WTC11 (cell line): ENCODE measurements around the gene FOXP1. TPM values are rescaled to one million over a fixed set of nuclear protein-coding genes. Genes with fewer than 3 reads are reported as not detected.

Experiments used
- ATAC-seq: fragments of 200-7000 bp; cut with Tn5 transposase; 2 replicates; pipeline ENCODE4 v1.10.0; 2021; ENCODE audit warnings: mild to moderate bottlenecking, moderate library complexity
- CTCF ChIA-PET: fragments of 300-600 bp; sonication (Branson Sonifier 250); formaldehyde crosslinking; loops from one replicate; lab custom pipeline; 2021; ENCODE audit warnings: antibody characterized with exemption; lab: Charles Lee
- POLR2A ChIA-PET: fragments of 350-600 bp; sonication (Branson Sonifier 250); formaldehyde crosslinking; loops from one replicate; lab custom pipeline; 2021; ENCODE audit warnings: antibody characterized with exemption; lab: Charles Lee
- DNase-seq: peaks from one replicate; pipeline ENCODE4 v3.0.0; 2021; ENCODE audit warnings: low spot score
- H3K27ac Mint-ChIP-seq: 2 replicates; pipeline ENCODE4 v1.8.0; 2021; ENCODE audit warnings: mixed read lengths
- H3K27me3 Mint-ChIP-seq: 2 replicates; pipeline ENCODE4 v1.8.0; 2021; ENCODE audit warnings: low read depth, mild to moderate bottlenecking, moderate library complexity, mixed read lengths
- H3K36me3 Mint-ChIP-seq: 2 replicates; pipeline ENCODE4 v1.8.0; 2021; ENCODE audit warnings: mixed read lengths
- H3K4me1 Mint-ChIP-seq: 2 replicates; pipeline ENCODE4 v1.8.0; 2022; ENCODE audit warnings: mixed read lengths
- H3K4me3 Mint-ChIP-seq: 2 replicates; pipeline ENCODE4 v1.8.0; 2021; ENCODE audit warnings: mild to moderate bottlenecking, moderate library complexity, mixed read lengths
- H3K9me3 Mint-ChIP-seq: 2 replicates; pipeline ENCODE4 v1.8.0; 2021; ENCODE audit warnings: mixed read lengths
- CREM ChIP-seq: sonication (generic); formaldehyde crosslinking; IDR thresholded peaks from 2 replicates; pipeline ENCODE4 v1.8.1; 2022; ENCODE audit warnings: mild to moderate bottlenecking, missing genetic modification reagents, moderate library complexity
- JUN ChIP-seq: sonication (generic); formaldehyde crosslinking; IDR thresholded peaks from 2 replicates; pipeline ENCODE4 v1.8.0; 2023; ENCODE audit warnings: mild to moderate bottlenecking, missing genetic modification reagents
- MYBL2 ChIP-seq: sonication (generic); formaldehyde crosslinking; IDR thresholded peaks from 2 replicates; pipeline ENCODE4 v1.8.1; 2023; ENCODE audit warnings: mild to moderate bottlenecking, moderate library complexity, missing genetic modification reagents
- NFE2L1 ChIP-seq: sonication (generic); formaldehyde crosslinking; IDR thresholded peaks from 2 replicates; pipeline ENCODE4 v1.8.1; 2023; ENCODE audit warnings: missing genetic modification reagents
- NFYB ChIP-seq: sonication (generic); formaldehyde crosslinking; conservative IDR thresholded peaks from 2 replicates; pipeline ENCODE4 v1.8.0; 2022; ENCODE audit warnings: low read depth, missing genetic modification reagents
- NR3C1 ChIP-seq: sonication (generic); formaldehyde crosslinking; conservative IDR thresholded peaks from 2 replicates; pipeline ENCODE4 v1.8.1; 2023; ENCODE audit warnings: low read depth, mild to moderate bottlenecking, missing genetic modification reagents
- PRRX2 ChIP-seq: fragments of 250-450 bp; sonication (Bioruptor Pico); IDR thresholded peaks from 2 replicates; pipeline ENCODE4 v1.8.0; 2021; ENCODE audit warnings: mild to moderate bottlenecking
- SP1 ChIP-seq: sonication (generic); formaldehyde crosslinking; conservative IDR thresholded peaks from 2 replicates; pipeline ENCODE4 v1.8.1; 2022; ENCODE audit warnings: missing genetic modification reagents
- TEAD1 ChIP-seq: sonication (generic); formaldehyde crosslinking; IDR thresholded peaks from 2 replicates; pipeline ENCODE4 v1.8.0; 2022; ENCODE audit warnings: mild to moderate bottlenecking, missing genetic modification reagents
- TEAD4 ChIP-seq: sonication (generic); formaldehyde crosslinking; IDR thresholded peaks from 2 replicates; pipeline ENCODE4 v1.8.0; 2022; ENCODE audit warnings: mild to moderate bottlenecking, missing genetic modification reagents
- TP53 ChIP-seq: sonication (generic); formaldehyde crosslinking; IDR thresholded peaks from 2 replicates; pipeline ENCODE4 v1.8.1; 2023; ENCODE audit warnings: mild to moderate bottlenecking, missing genetic modification reagents
- ZNF121 ChIP-seq: sonication (generic); formaldehyde crosslinking; IDR thresholded peaks from 2 replicates; pipeline ENCODE4 v1.8.0; 2023; ENCODE audit warnings: missing genetic modification reagents
- ZNF416 ChIP-seq: fragments of 250-450 bp; sonication (Bioruptor Pico); IDR thresholded peaks from 2 replicates; pipeline ENCODE4 v1.9.0; 2021; ENCODE audit warnings: mild to moderate bottlenecking, inconsistent platforms
- total RNA-seq: library from RNA; stranded (reverse); gene quantifications from 3 replicates; pipeline ENCODE4 v1.2.3, GENCODE V29; 2021
- TF ChIP-seq, protein P1 (sequence below): sonication (generic); formaldehyde crosslinking; IDR thresholded peaks from 2 replicates; pipeline ENCODE4 v1.8.1; 2022; ENCODE audit warnings: low read depth, missing genetic modification reagents, borderline replicate concordance
- TF ChIP-seq, protein P2 (sequence below): fragments of 250-450 bp; sonication (Bioruptor Pico); IDR thresholded peaks from 2 replicates; pipeline ENCODE4 v1.9.0; 2021; ENCODE audit warnings: moderate library complexity, mild to moderate bottlenecking, inconsistent platforms, borderline replicate concordance
- TF ChIP-seq, protein P3 (sequence below): sonication (generic); formaldehyde crosslinking; IDR thresholded peaks from 2 replicates; pipeline ENCODE4 v1.8.0; 2023; ENCODE audit warnings: mild to moderate bottlenecking, missing genetic modification reagents
- TF ChIP-seq, protein P4 (sequence below): fragments of 250-450 bp; sonication (Bioruptor Pico); IDR thresholded peaks from 2 replicates; pipeline ENCODE4 v1.9.0; 2021; ENCODE audit warnings: mild to moderate bottlenecking

The FOXP1 gene
- total RNA-seq, 1 experiment from 2014 or later: 25.8 TPM

DNA sequence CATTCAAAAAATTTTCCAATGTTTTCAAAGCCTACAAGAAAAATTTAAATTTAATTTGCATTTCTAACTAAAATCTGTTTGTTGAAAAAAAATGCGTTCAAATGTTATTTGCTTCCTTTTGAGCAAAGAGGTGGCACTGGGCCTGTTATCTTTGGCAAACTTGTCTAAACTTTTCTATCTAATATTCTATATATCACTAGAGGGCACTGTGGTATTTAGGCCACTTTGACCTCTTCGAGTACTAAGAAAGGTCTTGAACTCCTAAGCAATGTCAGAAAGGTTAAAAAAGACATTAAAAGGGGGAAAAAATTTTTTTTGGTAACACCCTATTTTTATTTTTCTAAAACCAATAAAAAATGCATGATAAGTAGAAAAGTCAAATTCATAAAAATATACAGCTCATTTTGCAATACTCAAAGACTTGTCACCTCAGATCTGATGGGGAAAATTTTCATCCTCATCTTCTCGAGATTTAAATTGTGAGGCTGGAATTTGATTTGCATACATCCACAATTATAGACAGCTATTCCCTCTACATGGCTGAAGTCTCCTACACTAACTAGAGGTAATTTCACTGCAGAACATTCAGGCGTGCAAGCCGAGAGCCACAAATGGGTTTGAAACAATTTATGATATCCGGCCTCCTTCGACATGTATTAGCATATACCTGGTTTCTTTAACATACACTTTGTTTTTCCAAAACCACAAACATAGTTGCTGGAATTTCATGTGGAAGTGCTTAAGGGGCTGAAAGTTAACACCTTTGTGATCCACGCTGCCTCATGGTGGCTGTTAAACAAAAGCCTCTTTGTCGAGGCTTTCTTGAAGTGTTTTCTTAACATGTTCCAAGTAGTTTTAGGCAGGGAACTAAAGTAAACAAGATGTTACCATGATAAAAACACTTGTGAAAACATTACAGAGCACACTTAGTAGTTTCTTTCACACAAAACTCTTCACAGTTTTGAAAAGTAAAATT lies 576.4 kb downstream of the FOXP1 start:
- H3K36me3 Mint-ChIP-seq: no peaks in the 10 kb centered on the region
- POLR2A ChIA-PET: interaction anchor here (1.0 kb wide), 1 partner anchor 12 kb away, joined by 3 read pairs; no protein-coding TSS in a partner anchor
- peaks cover 22% of the 10 kb centered on the region for H3K27me3 Mint-ChIP-seq
- TF ChIP-seq TEAD4 (CRISPR knock-in tag): 0 out of 2 replicates have a peak, but pooled peaks have one; percentile 15
- 0 out of 2 replicates have a peak, but pooled peaks have one; percentile 26 for TF ChIP-seq NFE2L1 (CRISPR knock-in tag)
- peak; percentile 61; the same call in 1 of the 2 replicates for TF ChIP-seq TEAD1 (CRISPR knock-in tag)
- no peak for TF ChIP-seq JUN (CRISPR knock-in tag)
- TF ChIP-seq SP1: 0 out of 2 replicates have a peak, but pooled peaks have one; percentile 29
- TF ChIP-seq NR3C1 (CRISPR knock-in tag): no peak
- DNase-seq: no peak
- no peak overlapping the region for H3K4me3 Mint-ChIP-seq
- ATAC-seq: peak; percentile 81
- H3K27ac Mint-ChIP-seq: no peak overlapping the region; the same call in 1 of the 2 replicates
- CTCF ChIA-PET: interaction anchor here (1.0 to 2.2 kb wide), 3 partner anchors 16 to 486 kb away, joined by 3 to 8 read pairs (median 4); no protein-coding TSS in a partner anchor
- H3K4me1 Mint-ChIP-seq: peaks cover 32% of the 10 kb centered on the region
- no peaks in the 10 kb centered on the region for H3K9me3 Mint-ChIP-seq

DNA sequence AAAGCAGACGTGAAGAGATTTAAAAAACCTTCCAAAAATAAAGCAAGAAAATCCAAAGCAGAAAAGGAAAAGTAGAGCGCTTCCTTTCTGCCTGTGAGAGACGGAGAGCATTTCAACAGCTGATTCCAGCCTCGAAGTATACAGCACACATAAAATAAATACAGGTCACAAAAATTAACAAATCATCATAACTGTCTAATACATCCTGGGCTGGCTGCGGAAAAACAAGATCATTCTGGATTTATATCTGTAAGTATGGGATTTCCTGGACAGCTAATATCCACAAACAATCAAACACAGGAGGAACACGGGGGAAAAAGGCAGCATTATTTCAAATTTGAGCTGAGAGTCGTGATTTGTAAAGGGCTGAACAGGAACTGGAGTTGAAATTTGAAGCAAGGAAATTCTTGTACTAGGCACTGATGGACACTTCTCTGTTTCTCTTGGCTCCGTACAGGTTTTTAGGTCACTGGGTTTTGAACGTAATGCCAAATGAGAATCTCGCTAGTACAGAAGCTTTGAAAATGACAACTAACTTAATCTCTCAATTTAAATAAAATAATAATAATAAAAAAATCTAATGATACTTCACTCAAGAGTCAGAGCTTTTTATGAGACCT lies 577.7 kb downstream of the FOXP1 start:
- no peaks in the 10 kb centered on the region for H3K36me3 Mint-ChIP-seq
- H3K27ac Mint-ChIP-seq: no peak overlapping the region
- DNase-seq: no peak
- ChIA-PET CTCF (interaction anchor here (0.9 to 2.2 kb wide), 2 partner anchors 17 to 392 kb away, joined by 3 to 8 read pairs; no protein-coding TSS in a partner anchor), POLR2A (no interaction called here)
- TF ChIP-seq, protein P1, sequence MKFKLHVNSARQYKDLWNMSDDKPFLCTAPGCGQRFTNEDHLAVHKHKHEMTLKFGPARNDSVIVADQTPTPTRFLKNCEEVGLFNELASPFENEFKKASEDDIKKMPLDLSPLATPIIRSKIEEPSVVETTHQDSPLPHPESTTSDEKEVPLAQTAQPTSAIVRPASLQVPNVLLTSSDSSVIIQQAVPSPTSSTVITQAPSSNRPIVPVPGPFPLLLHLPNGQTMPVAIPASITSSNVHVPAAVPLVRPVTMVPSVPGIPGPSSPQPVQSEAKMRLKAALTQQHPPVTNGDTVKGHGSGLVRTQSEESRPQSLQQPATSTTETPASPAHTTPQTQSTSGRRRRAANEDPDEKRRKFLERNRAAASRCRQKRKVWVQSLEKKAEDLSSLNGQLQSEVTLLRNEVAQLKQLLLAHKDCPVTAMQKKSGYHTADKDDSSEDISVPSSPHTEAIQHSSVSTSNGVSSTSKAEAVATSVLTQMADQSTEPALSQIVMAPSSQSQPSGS (CRISPR knock-in tag): no peak
- no peak for TF ChIP-seq ZNF416 (CRISPR knock-in tag)
- no peak for TF ChIP-seq TP53 (CRISPR knock-in tag)
- TF ChIP-seq PRRX2: no peak
- TF ChIP-seq, protein P2, sequence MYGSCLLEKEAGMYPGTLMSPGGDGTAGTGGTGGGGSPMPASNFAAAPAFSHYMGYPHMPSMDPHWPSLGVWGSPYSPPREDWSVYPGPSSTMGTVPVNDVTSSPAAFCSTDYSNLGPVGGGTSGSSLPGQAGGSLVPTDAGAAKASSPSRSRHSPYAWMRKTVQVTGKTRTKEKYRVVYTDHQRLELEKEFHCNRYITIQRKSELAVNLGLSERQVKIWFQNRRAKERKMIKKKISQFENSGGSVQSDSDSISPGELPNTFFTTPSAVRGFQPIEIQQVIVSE (CRISPR knock-in tag): no peak
- TF ChIP-seq CREM (CRISPR knock-in tag): no peak
- TF ChIP-seq, protein P3, sequence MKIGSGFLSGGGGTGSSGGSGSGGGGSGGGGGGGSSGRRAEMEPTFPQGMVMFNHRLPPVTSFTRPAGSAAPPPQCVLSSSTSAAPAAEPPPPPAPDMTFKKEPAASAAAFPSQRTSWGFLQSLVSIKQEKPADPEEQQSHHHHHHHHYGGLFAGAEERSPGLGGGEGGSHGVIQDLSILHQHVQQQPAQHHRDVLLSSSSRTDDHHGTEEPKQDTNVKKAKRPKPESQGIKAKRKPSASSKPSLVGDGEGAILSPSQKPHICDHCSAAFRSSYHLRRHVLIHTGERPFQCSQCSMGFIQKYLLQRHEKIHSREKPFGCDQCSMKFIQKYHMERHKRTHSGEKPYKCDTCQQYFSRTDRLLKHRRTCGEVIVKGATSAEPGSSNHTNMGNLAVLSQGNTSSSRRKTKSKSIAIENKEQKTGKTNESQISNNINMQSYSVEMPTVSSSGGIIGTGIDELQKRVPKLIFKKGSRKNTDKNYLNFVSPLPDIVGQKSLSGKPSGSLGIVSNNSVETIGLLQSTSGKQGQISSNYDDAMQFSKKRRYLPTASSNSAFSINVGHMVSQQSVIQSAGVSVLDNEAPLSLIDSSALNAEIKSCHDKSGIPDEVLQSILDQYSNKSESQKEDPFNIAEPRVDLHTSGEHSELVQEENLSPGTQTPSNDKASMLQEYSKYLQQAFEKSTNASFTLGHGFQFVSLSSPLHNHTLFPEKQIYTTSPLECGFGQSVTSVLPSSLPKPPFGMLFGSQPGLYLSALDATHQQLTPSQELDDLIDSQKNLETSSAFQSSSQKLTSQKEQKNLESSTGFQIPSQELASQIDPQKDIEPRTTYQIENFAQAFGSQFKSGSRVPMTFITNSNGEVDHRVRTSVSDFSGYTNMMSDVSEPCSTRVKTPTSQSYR: no peak
- TF ChIP-seq ZNF121 (CRISPR knock-in tag): no peak
- TF ChIP-seq NFYB: no peak
- TF ChIP-seq, protein P4, sequence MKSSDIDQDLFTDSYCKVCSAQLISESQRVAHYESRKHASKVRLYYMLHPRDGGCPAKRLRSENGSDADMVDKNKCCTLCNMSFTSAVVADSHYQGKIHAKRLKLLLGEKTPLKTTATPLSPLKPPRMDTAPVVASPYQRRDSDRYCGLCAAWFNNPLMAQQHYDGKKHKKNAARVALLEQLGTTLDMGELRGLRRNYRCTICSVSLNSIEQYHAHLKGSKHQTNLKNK (CRISPR knock-in tag): no peak
- TF ChIP-seq MYBL2 (CRISPR knock-in tag): no peak
- H3K4me3 Mint-ChIP-seq: no peak overlapping the region
- no peak for ATAC-seq
- peaks cover 45% of the 10 kb centered on the region for H3K4me1 Mint-ChIP-seq
- H3K9me3 Mint-ChIP-seq: no peaks in the 10 kb centered on the region
- peaks cover 22% of the 10 kb centered on the region for H3K27me3 Mint-ChIP-seq
